Stimulated activated CD8-positive, alpha-beta memory T cell treated with anti-CD3 and anti-CD28 coated beads, Interleukin-2, amount 100 ng/mL, for 1 hour (primary cell): ENCODE measurements around the gene UBE2L3.
"Not testable (repeated sequence)": the region's sequence is repeated elsewhere in the genome, so short reads cannot be mapped to it uniquely, and the experiment has no call there.

Source experiments
- DNase-seq, 2 donors: peaks; one replicate each; pipeline ENCODE4 v3.0.0-alpha.2; 2020; ENCODE audit warnings: low read depth in 2 of 2

UBE2L3 gene

GRCh38 chr22:21571679-21572078, 4.2 kb downstream of the UBE2L3 start:
- no peak for DNase-seq

- DNase-seq = no peak
Observed at GRCh38 chr22:21573293-21573734, 5.8 kb downstream of the UBE2L3 start.

GRCh38 chr22:21573750-21574494, 6.4 kb downstream of the UBE2L3 start:
- DNase-seq = no peak

GRCh38 chr22:21579474-21579851, 11.9 kb downstream of the UBE2L3 start:
- no peak for DNase-seq

GRCh38 chr22:21580623-21581007, 13.1 kb downstream of the UBE2L3 start:
- not testable (repeated sequence) for DNase-seq

- DNase-seq = not testable (repeated sequence)
Observed at GRCh38 chr22:21581009-21581713, 13.6 kb downstream of the UBE2L3 start.

GRCh38 chr22:21582801-21583740, 15.6 kb downstream of the UBE2L3 start:
- no peak for DNase-seq

GRCh38 chr22:21585389-21585788, 17.9 kb downstream of the UBE2L3 start:
- no peak for DNase-seq

GRCh38 chr22:21587803-21588611, 20.5 kb downstream of the UBE2L3 start:
- no peak for DNase-seq

- DNase-seq = no peak
Observed at GRCh38 chr22:21589396-21589795, 21.9 kb downstream of the UBE2L3 start.

- no peak for DNase-seq
Observed at GRCh38 chr22:21590809-21591641, 23.5 kb downstream of the UBE2L3 start.

GRCh38 chr22:21591695-21592094, 24.2 kb downstream of the UBE2L3 start:
- DNase-seq = no peak

GRCh38 chr22:21592422-21592821, 24.9 kb downstream of the UBE2L3 start:
- DNase-seq = no peak

GRCh38 chr22:21593406-21594232, 26.1 kb downstream of the UBE2L3 start:
- no peak for DNase-seq

- no peak for DNase-seq
Observed at GRCh38 chr22:21594865-21595452, 27.4 kb downstream of the UBE2L3 start.

- not testable (repeated sequence) for DNase-seq
Observed at GRCh38 chr22:21596356-21597135, 29.0 kb downstream of the UBE2L3 start.

- DNase-seq = no peak
Observed at GRCh38 chr22:21598302-21598701, 30.8 kb downstream of the UBE2L3 start.
